Tibial nerve (tissue), 4 donors: ENCODE results near the gene QKI. TPM values are rescaled to one million over a fixed set of nuclear protein-coding genes. Genes with fewer than 3 reads are reported as not detected.
A peak's percentile ranks its signal among the peaks of the same experiment; 100 is the strongest.
"Not testable (repeated sequence)": the region's sequence is repeated elsewhere in the genome, so short reads cannot be mapped to it uniquely, and the experiment has no call there.

Experiments used
- DNase-seq, 2 donors: peaks; one replicate each; pipeline ENCODE4 v3.0.0-alpha.2; 2019; ENCODE audit warnings: low spot score in 2 of 2
- H3K27ac ChIP-seq, 4 donors: fragments of 200-600 bp; sonication (generic) in 3 of 4; one replicate each; pipeline ENCODE4 v1.5.1; 2017 to 2019; ENCODE audit warnings: mild to moderate bottlenecking in 1 of 4
- H3K27me3 ChIP-seq, 2 donors: fragments of 200-600 bp; sonication (generic) in 1 of 2; one replicate each; pipeline versions ENCODE4 v1.5.1 to v1.6.0; 2017 to 2019
- H3K36me3 ChIP-seq, 3 donors: fragments of 200-600 bp; sonication (generic); one replicate each; pipeline ENCODE4 v1.5.1; 2018 to 2019
- H3K4me1 ChIP-seq, 4 donors: fragments of 200-600 bp; sonication (generic) in 3 of 4; one replicate each; pipeline ENCODE4 v1.5.1; 2017 to 2019
- H3K4me3 ChIP-seq, 4 donors: fragments of 200-600 bp; sonication (generic) in 3 of 4; one replicate each; pipeline ENCODE4 v1.5.1; 2017 to 2019; ENCODE audit warnings: mild to moderate bottlenecking in 1 of 4, moderate library complexity in 1 of 4
- H3K9me3 ChIP-seq, 4 donors: fragments of 200-600 bp; sonication (generic) in 3 of 4; one replicate each; pipeline ENCODE4 v1.5.1; 2017 to 2019
- CTCF ChIP-seq, 5 experiments: fragments of 200-600 bp in 3 of 5; fragments of 450-650 bp in 2 of 5; sonication (generic) in 3 of 5; IDR thresholded peaks; one replicate each; pipeline ENCODE4 v1.5.1; 2016 to 2019; ENCODE audit warnings: antibody characterized with exemption in 5 of 5, mild to moderate bottlenecking in 3 of 5, moderate library complexity in 2 of 5
- EP300 ChIP-seq, 2 donors: sonication (generic); formaldehyde crosslinking; IDR thresholded peaks; one replicate each; pipeline ENCODE4 v1.6.1; 2017; ENCODE audit warnings: antibody characterized with exemption in 2 of 2, mild to moderate bottlenecking in 1 of 2
- POLR2A ChIP-seq, 2 donors: fragments of 450-650 bp; IDR thresholded peaks; one replicate each; pipeline ENCODE4 v1.6.1; 2017; ENCODE audit warnings: antibody characterized with exemption in 2 of 2, mild to moderate bottlenecking in 2 of 2, moderate library complexity in 2 of 2
- WGBS, 2 donors: methylation state at CpG; one replicate each; pipeline ENCODE4 v1.1.5; 2018; 5-methylcytosine and 5-hydroxymethylcytosine counted together
- total RNA-seq, 4 donors: library from RNA; depleted of rRNA; stranded (reverse); fragments of >200 nt; gene quantifications; one replicate each; pipeline ENCODE4 v1.1.0, GENCODE V29; 2016

The QKI gene
- total RNA-seq, 4 donors from 2014 or later, result 365 to 570 (median 511) TPM

GRCh38 chr6:163469459-163469985 lies 55.0 kb downstream of the QKI start:
- Histone ChIP-seq H3K4me3 (no peak overlapping the region), H3K4me1 (peaks cover 0 to 71% (median 11%) of the 10 kb centered on the region in 4 donors), H3K27me3 (no peaks in the 10 kb centered on the region), H3K9me3 (peaks cover 0 to 15% (median 3%) of the 10 kb centered on the region in 4 donors), H3K27ac (peak overlapping the region in 1 of 4 donors; percentile 8), H3K36me3 (peaks cover 0 to 21% (median 0%) of the 10 kb centered on the region in 3 donors)
- no peak for DNase-seq
- 57 to 63% methylated on average over 1 of the region's 1 CpG for WGBS, 2 donors
- no peak for TF ChIP-seq CTCF (IDR thresholded peaks at IDR 0.05)
- TF ChIP-seq POLR2A (IDR thresholded peaks at IDR 0.05), result no peak
- no peak for TF ChIP-seq EP300 (IDR thresholded peaks at IDR 0.05)

GRCh38 chr6:163470611-163471010 lies 56.1 kb downstream of the QKI start:
- TF ChIP-seq CTCF (IDR thresholded peaks at IDR 0.05) (no peak), POLR2A (IDR thresholded peaks at IDR 0.05) (no peak), EP300 (IDR thresholded peaks at IDR 0.05) (no peak)
- peaks cover 0 to 71% (median 11%) of the 10 kb centered on the region in 4 donors for H3K4me1 ChIP-seq

GRCh38 chr6:163474581-163474980 lies 60.1 kb downstream of the QKI start:
- peaks cover 0 to 15% (median 3%) of the 10 kb centered on the region in 4 donors for H3K9me3 ChIP-seq
- H3K36me3 ChIP-seq, result peaks cover 0 to 28% (median 0%) of the 10 kb centered on the region in 3 donors
- peaks cover 0 to 55% (median 0%) of the 10 kb centered on the region in 4 donors for H3K4me1 ChIP-seq
- no peak overlapping the region for H3K4me3 ChIP-seq
- no peak for DNase-seq
- 40 to 56% methylated on average over 2 of the region's 2 CpGs for WGBS, 2 donors
- no peak for TF ChIP-seq POLR2A (IDR thresholded peaks at IDR 0.05)
- TF ChIP-seq EP300 (IDR thresholded peaks at IDR 0.05), result no peak
- TF ChIP-seq CTCF (IDR thresholded peaks at IDR 0.05), result no peak
- no peak overlapping the region for H3K27ac ChIP-seq
- no peaks in the 10 kb centered on the region for H3K27me3 ChIP-seq

More at GRCh38 chr6:163470611-163471010, 56.1 kb downstream of the QKI start:
- Histone ChIP-seq H3K27ac (no peak overlapping the region), H3K36me3 (peaks cover 0 to 18% (median 0%) of the 10 kb centered on the region in 3 donors), H3K27me3 (no peaks in the 10 kb centered on the region), H3K9me3 (peaks cover 0 to 15% (median 3%) of the 10 kb centered on the region in 4 donors), H3K4me3 (no peak overlapping the region)
- DNase-seq, result no peak

GRCh38 chr6:163476946-163477345 lies 62.4 kb downstream of the QKI start:
- 70 to 75% methylated on average over 7 of the region's 7 CpGs for WGBS, 2 donors

GRCh38 chr6:163483107-163483506 lies 68.6 kb downstream of the QKI start:
- DNase-seq, result no peak
- H3K36me3 ChIP-seq, result peaks cover 0 to 33% (median 0%) of the 10 kb centered on the region in 3 donors
- no peak overlapping the region for H3K27ac ChIP-seq
- TF ChIP-seq EP300 (IDR thresholded peaks at IDR 0.05) (no peak), CTCF (IDR thresholded peaks at IDR 0.05) (no peak), POLR2A (IDR thresholded peaks at IDR 0.05) (no peak)
- H3K9me3 ChIP-seq, result no peaks in the 10 kb centered on the region
- 55 to 69% methylated on average over 2 of the region's 2 CpGs for WGBS, 2 donors
- no peak overlapping the region for H3K4me3 ChIP-seq
- H3K4me1 ChIP-seq, result peaks cover 0 to 85% (median 13%) of the 10 kb centered on the region in 4 donors
- no peaks in the 10 kb centered on the region for H3K27me3 ChIP-seq

More at GRCh38 chr6:163476946-163477345, 62.4 kb downstream of the QKI start:
- H3K4me3 ChIP-seq, DNase-seq, H3K27me3 ChIP-seq, H3K9me3 ChIP-seq: not testable (repeated sequence)
- peaks cover 0 to 70% (median 0%) of the 10 kb centered on the region in 4 donors for H3K4me1 ChIP-seq
- peaks cover 0 to 26% (median 0%) of the 10 kb centered on the region in 3 donors for H3K36me3 ChIP-seq
- H3K27ac ChIP-seq, result peak overlapping the region in 1 of 4 donors; percentile 19
